SU-DHL-6 (cell line): Measurements from ENCODE around the gene HIVEP3.

ENCODE experiments used
- H2AFZ ChIP-seq: fragments of 200-600 bp; sonication (generic); 2 replicates; pipeline ENCODE4 v1.6.1; 2014; ENCODE audit warnings: low read depth, mild to moderate bottlenecking, moderate library complexity, mixed read lengths, antibody characterized with exemption, low read length; ENCODE audit not compliant: severe bottlenecking
- H3F3A ChIP-seq: fragments of 200-600 bp; shearing (Covaris generic); 2 replicates; pipeline ENCODE4 v1.6.0; 2016; ENCODE audit warnings: antibody characterized with exemption, mild to moderate bottlenecking; ENCODE audit not compliant: insufficient read depth
- H3K27ac ChIP-seq: fragments of 200-600 bp; sonication (generic); 2 replicates; pipeline ENCODE4 v1.5.1; 2016; ENCODE audit warnings: low read depth, mild to moderate bottlenecking, low read length, moderate library complexity, mixed read lengths
- H3K27me3 ChIP-seq: fragments of 200-600 bp; sonication (generic), shearing (Covaris generic); 2 replicates; pipeline ENCODE4 v1.6.0; 2014; ENCODE audit warnings: mild to moderate bottlenecking, low read length
- H3K36me3 ChIP-seq: fragments of 200-600 bp; sonication (generic); 2 replicates; pipeline ENCODE4 v1.6.1; 2014; ENCODE audit warnings: mild to moderate bottlenecking, low read length, mixed read lengths
- H3K4me2 ChIP-seq: fragments of 300-600, 200-600 bp; shearing (Covaris generic), sonication (generic); 2 replicates; pipeline ENCODE4 v1.6.0; 2014; ENCODE audit warnings: low read length, low read depth, mild to moderate bottlenecking; ENCODE audit not compliant: poor library complexity, severe bottlenecking
- H3K4me3 ChIP-seq: fragments of 200-600 bp; sonication (generic); 2 replicates; pipeline ENCODE4 v1.5.1; 2014; ENCODE audit warnings: antibody characterized with exemption, low read length, mild to moderate bottlenecking, mixed read lengths; ENCODE audit not compliant: insufficient read depth, poor library complexity, severe bottlenecking
- H3K79me2 ChIP-seq: fragments of 200-600 bp; sonication (generic); 2 replicates; pipeline ENCODE4 v1.6.1; 2014; ENCODE audit warnings: mild to moderate bottlenecking, low read length, moderate library complexity; ENCODE audit not compliant: insufficient read depth
- H3K9ac ChIP-seq: fragments of 200-600 bp; sonication (generic); 2 replicates; pipeline ENCODE4 v1.7.0; 2014; ENCODE audit warnings: mild to moderate bottlenecking, low read length
- H3K9me2 ChIP-seq: fragments of 200-600 bp; sonication (generic); replicated peaks from 2 replicates; pipeline ENCODE4 v1.6.1; 2014; ENCODE audit warnings: low read length; ENCODE audit not compliant: insufficient read depth
- H3K9me3 ChIP-seq: fragments of 200-600 bp; sonication (generic); 2 replicates; pipeline ENCODE4 v1.6.1; 2014; ENCODE audit warnings: low read length, mixed read lengths; ENCODE audit not compliant: insufficient read depth
- H4K20me1 ChIP-seq: fragments of 200-600 bp; sonication (generic); 2 replicates; pipeline ENCODE4 v1.6.1; 2014; ENCODE audit warnings: low read depth, mild to moderate bottlenecking, antibody characterized with exemption, low read length, moderate library complexity, mixed read lengths
- CTCF ChIP-seq: fragments of 200-600 bp; sonication (generic); IDR thresholded peaks from one replicate; pipeline ENCODE4 v1.5.1; 2017; ENCODE audit warnings: antibody characterized with exemption, mild to moderate bottlenecking, low read length, moderate library complexity; ENCODE audit not compliant: insufficient read depth, poor library complexity, severe bottlenecking
- EZH2phosphoT487 ChIP-seq: fragments of 200-600 bp; sonication (generic), shearing (Covaris generic); conservative IDR thresholded peaks from 2 replicates; pipeline ENCODE4 v1.6.1; 2018; ENCODE audit warnings: mild to moderate bottlenecking, antibody characterized with exemption, low read length, moderate library complexity, mixed read lengths

The HIVEP3 gene

GRCh38 chr1:41764656-41765055 lies 154.1 kb downstream of the HIVEP3 start:
- Histone ChIP-seq H3K27ac (no peak overlapping the region), H3K27me3 (no peaks in the 10 kb centered on the region), H3K4me3 (no peak overlapping the region), H4K20me1 (no peaks in the 10 kb centered on the region), H3K4me2 (peak overlapping the region; percentile 13), H3F3A (no peaks in the 10 kb centered on the region), H3K79me2 (no peaks in the 10 kb centered on the region), H3K9ac (no peak overlapping the region), H3K9me3 (peaks cover 24% of the 10 kb centered on the region; the same call in 1 of the 2 replicates), H2AFZ (no peak overlapping the region), H3K9me2 (no peaks in the 10 kb centered on the region), H3K36me3 (no peaks in the 10 kb centered on the region; the same call in 1 of the 2 replicates)
- TF ChIP-seq CTCF: no peak
- TF ChIP-seq EZH2phosphoT487: no peak

- no peak overlapping the region for H3K9ac ChIP-seq
- H4K20me1 ChIP-seq: no peaks in the 10 kb centered on the region
- no peaks in the 10 kb centered on the region for H3K9me2 ChIP-seq
- no peaks in the 10 kb centered on the region; the same call in 1 of the 2 replicates for H3K36me3 ChIP-seq
- no peaks in the 10 kb centered on the region for H3K79me2 ChIP-seq
- no peak overlapping the region for H3K27ac ChIP-seq
- H2AFZ ChIP-seq: no peak overlapping the region
- H3F3A ChIP-seq: no peaks in the 10 kb centered on the region
- H3K27me3 ChIP-seq: no peaks in the 10 kb centered on the region
- peaks cover 24% of the 10 kb centered on the region; the same call in 1 of the 2 replicates for H3K9me3 ChIP-seq
- TF ChIP-seq EZH2phosphoT487 (no peak), CTCF (no peak)
- no peak overlapping the region for H3K4me3 ChIP-seq
- H3K4me2 ChIP-seq: no peak overlapping the region
Measured at GRCh38 chr1:41762777-41763176, 155.9 kb downstream of the HIVEP3 start.

GRCh38 chr1:41762251-41762650 lies 156.5 kb downstream of the HIVEP3 start:
- Histone ChIP-seq H3K9ac (no peak overlapping the region), H3K79me2 (no peaks in the 10 kb centered on the region), H3K9me3 (peaks cover 24% of the 10 kb centered on the region; the same call in 1 of the 2 replicates), H3F3A (no peaks in the 10 kb centered on the region), H3K4me2 (no peak overlapping the region), H3K9me2 (no peaks in the 10 kb centered on the region), H3K27me3 (no peaks in the 10 kb centered on the region), H3K36me3 (no peaks in the 10 kb centered on the region; the same call in 1 of the 2 replicates), H2AFZ (no peak overlapping the region), H4K20me1 (no peaks in the 10 kb centered on the region), H3K4me3 (no peak overlapping the region), H3K27ac (no peak overlapping the region)
- TF ChIP-seq CTCF: no peak
- no peak for TF ChIP-seq EZH2phosphoT487
